ENCODE measurements around the gene MYZAP.

DNA sequence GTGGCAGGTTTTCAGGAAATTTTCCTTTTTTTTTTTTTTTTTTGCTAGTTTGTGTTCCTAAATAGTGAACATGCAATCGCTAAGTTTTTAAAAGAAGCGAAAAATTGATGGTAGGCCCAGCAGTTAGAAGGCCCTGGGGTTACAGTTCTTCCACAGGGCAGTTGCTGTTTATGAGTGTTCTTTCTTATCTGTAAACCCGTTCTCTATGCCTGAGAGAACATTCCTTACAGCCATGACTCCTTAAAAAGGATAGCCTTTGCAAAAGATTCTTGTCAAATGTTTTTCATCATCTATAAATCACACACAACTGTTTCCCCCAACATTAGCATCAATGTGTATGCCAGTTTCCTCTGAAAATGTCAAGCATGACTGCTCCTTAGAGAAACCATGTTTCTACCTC is 23.8 kb upstream of the MYZAP start:
- TF ChIP-seq, protein P1, sequence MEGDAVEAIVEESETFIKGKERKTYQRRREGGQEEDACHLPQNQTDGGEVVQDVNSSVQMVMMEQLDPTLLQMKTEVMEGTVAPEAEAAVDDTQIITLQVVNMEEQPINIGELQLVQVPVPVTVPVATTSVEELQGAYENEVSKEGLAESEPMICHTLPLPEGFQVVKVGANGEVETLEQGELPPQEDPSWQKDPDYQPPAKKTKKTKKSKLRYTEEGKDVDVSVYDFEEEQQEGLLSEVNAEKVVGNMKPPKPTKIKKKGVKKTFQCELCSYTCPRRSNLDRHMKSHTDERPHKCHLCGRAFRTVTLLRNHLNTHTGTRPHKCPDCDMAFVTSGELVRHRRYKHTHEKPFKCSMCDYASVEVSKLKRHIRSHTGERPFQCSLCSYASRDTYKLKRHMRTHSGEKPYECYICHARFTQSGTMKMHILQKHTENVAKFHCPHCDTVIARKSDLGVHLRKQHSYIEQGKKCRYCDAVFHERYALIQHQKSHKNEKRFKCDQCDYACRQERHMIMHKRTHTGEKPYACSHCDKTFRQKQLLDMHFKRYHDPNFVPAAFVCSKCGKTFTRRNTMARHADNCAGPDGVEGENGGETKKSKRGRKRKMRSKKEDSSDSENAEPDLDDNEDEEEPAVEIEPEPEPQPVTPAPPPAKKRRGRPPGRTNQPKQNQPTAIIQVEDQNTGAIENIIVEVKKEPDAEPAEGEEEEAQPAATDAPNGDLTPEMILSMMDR (IDR thresholded peaks at IDR 0.05): no peak
- TF ChIP-seq SIN3A (IDR thresholded peaks at IDR 0.05; ENCODE audit: borderline replicate concordance, insufficient read depth, low read depth, low read length) (no peak), POLR2AphosphoS5 (IDR thresholded peaks at IDR 0.05; ENCODE audit: low read depth, low read length) (no peak), TCF7L2 (IDR thresholded peaks at IDR 0.05; ENCODE audit: low read depth, low read length) (no peak)
- TF ChIP-seq, protein P2, sequence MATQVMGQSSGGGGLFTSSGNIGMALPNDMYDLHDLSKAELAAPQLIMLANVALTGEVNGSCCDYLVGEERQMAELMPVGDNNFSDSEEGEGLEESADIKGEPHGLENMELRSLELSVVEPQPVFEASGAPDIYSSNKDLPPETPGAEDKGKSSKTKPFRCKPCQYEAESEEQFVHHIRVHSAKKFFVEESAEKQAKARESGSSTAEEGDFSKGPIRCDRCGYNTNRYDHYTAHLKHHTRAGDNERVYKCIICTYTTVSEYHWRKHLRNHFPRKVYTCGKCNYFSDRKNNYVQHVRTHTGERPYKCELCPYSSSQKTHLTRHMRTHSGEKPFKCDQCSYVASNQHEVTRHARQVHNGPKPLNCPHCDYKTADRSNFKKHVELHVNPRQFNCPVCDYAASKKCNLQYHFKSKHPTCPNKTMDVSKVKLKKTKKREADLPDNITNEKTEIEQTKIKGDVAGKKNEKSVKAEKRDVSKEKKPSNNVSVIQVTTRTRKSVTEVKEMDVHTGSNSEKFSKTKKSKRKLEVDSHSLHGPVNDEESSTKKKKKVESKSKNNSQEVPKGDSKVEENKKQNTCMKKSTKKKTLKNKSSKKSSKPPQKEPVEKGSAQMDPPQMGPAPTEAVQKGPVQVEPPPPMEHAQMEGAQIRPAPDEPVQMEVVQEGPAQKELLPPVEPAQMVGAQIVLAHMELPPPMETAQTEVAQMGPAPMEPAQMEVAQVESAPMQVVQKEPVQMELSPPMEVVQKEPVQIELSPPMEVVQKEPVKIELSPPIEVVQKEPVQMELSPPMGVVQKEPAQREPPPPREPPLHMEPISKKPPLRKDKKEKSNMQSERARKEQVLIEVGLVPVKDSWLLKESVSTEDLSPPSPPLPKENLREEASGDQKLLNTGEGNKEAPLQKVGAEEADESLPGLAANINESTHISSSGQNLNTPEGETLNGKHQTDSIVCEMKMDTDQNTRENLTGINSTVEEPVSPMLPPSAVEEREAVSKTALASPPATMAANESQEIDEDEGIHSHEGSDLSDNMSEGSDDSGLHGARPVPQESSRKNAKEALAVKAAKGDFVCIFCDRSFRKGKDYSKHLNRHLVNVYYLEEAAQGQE (IDR thresholded peaks at IDR 0.05; ENCODE audit: insufficient read depth in 1 of 2, low read depth in 2 of 2, low read length in 1 of 2): no peak
